ENCODE measurements around the gene LRRC8A. TPM values are rescaled to one million over a fixed set of nuclear protein-coding genes. Genes with fewer than 3 reads are reported as not detected.
"Not testable (repeated sequence)": the region's sequence is repeated elsewhere in the genome, so short reads cannot be mapped to it uniquely, and the experiment has no call there.

The LRRC8A gene
- total and polyA plus RNA-seq, 5 donors from 2014 or later = 29.3 to 39.7 (median 31.9) TPM

DNA sequence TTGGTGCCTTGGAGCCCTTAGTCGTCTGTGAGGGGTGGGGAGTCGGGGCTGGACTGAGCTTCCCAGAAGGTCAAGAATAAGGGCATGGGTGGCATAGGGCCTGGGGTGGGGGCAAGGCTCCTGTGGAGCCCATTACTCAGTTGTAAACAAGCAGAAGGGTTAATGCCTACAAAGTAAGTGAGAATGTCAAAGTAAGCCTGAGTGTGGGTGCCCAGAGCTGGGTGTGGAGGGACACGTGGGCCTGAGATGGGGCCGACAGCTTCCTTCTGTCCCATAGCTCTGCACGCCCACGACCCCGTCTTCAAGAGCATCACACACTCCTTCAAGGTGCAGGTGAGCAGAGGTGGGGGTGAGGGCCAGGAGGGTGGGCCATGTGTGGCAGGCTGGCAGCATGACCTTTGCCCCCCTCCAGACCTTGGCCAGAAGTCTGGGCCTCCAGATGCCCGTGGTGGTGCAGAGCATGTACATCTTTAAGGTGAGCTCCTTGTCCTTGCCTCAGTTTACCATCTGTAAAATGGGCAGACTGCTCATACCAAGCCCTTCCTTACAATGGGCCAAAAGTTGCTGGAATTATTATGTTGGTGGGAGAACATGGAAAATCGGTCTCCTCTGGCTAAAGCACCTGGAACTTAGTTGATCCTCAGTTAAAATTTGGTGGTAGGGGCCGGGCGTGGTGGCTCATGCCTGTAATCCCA, 54.4 kb downstream of the LRRC8A start:
- Histone ChIP-seq H3K36me3 (ENCODE audit: control insufficient read depth, insufficient read depth, low read length) (no peaks in the 10 kb centered on the region), H3K9me3 (ENCODE audit: control insufficient read depth in 2 of 2, low read length in 2 of 2) (no peaks in the 10 kb centered on the region), H3K4me3 (ENCODE audit: low read depth, low read length) (no peak overlapping the region), H3K27me3 (ENCODE audit: control insufficient read depth, insufficient read depth, low read length) (no peaks in the 10 kb centered on the region), H3K27ac (ENCODE audit: insufficient read depth, low read length, poor library complexity, severe bottlenecking) (no peak overlapping the region), H3K4me1 (ENCODE audit: control insufficient read depth, insufficient read depth, low read length, poor library complexity, severe bottlenecking) (no peaks in the 10 kb centered on the region)
- H3K36me3 Mint-ChIP-seq = no peaks in the 10 kb centered on the region
- no peaks in the 10 kb centered on the region for H3K27me3 Mint-ChIP-seq
- ATAC-seq (ENCODE audit: low read depth in 2 of 2) = no peak
- no peaks in the 10 kb centered on the region for H3K9me3 Mint-ChIP-seq
- H3K4me3 Mint-ChIP-seq = no peak overlapping the region
- H3K4me1 Mint-ChIP-seq = no peaks in the 10 kb centered on the region
- H3K27ac Mint-ChIP-seq = no peak overlapping the region
- no peak for DNase-seq

DNA sequence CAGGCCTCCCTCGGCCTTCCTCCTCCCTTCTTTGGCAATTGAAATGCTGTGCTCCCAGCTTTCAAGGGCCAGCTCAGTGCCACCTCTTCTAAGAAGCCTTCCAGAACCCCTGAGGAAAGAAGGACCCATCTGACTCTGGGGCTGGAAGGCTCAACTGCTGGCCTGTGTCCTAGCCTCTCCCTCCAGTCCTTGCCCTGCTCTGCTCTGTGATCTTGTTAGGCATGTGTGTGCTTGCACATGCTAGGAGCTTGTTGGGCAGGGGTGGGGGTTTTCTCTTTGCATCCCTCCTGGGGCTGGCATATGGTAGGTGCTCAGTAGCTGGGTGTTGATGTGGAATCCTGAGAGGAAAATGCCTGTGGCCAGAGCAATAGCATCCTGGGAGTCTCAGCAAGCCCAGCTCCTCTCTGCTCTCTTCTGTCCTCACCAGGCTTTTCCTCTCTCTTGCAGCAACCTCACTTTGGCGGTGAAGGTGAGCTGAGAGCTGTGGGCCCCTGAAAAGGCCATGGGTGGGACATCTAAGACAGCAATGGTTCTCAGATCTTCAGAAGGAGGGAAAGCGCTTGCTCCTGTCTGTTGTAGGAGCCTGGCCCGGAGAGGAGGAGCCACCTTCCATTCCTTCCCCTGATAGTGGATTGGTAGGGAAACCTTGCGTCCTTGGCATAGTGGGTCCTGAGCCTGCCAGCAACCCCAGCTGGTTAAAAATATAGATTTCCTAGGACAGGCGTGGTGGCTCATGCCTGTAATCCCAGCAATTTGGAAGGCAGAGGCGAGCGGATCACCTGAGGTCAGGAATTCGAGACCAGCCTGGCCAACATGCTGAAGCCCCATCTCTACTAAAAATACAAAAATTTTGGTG, 55.6 kb downstream of the LRRC8A start:
- ATAC-seq (ENCODE audit: low read depth in 2 of 2) (no peak), DNase-seq (no peak)
- Mint-ChIP-seq H3K4me3 (no peak overlapping the region), H3K36me3 (no peaks in the 10 kb centered on the region), H3K27ac (no peak overlapping the region), H3K27me3 (no peaks in the 10 kb centered on the region), H3K9me3 (no peaks in the 10 kb centered on the region), H3K4me1 (no peaks in the 10 kb centered on the region)
- Histone ChIP-seq H3K4me3 (ENCODE audit: low read depth, low read length) (no peak overlapping the region), H3K27me3 (ENCODE audit: control insufficient read depth, insufficient read depth, low read length) (no peaks in the 10 kb centered on the region), H3K4me1 (ENCODE audit: control insufficient read depth, insufficient read depth, low read length, poor library complexity, severe bottlenecking) (no peaks in the 10 kb centered on the region), H3K36me3 (ENCODE audit: control insufficient read depth, insufficient read depth, low read length) (no peaks in the 10 kb centered on the region), H3K27ac (ENCODE audit: insufficient read depth, low read length, poor library complexity, severe bottlenecking) (no peak overlapping the region), H3K9me3 (ENCODE audit: control insufficient read depth in 2 of 2, low read length in 2 of 2) (no peaks in the 10 kb centered on the region)

DNA sequence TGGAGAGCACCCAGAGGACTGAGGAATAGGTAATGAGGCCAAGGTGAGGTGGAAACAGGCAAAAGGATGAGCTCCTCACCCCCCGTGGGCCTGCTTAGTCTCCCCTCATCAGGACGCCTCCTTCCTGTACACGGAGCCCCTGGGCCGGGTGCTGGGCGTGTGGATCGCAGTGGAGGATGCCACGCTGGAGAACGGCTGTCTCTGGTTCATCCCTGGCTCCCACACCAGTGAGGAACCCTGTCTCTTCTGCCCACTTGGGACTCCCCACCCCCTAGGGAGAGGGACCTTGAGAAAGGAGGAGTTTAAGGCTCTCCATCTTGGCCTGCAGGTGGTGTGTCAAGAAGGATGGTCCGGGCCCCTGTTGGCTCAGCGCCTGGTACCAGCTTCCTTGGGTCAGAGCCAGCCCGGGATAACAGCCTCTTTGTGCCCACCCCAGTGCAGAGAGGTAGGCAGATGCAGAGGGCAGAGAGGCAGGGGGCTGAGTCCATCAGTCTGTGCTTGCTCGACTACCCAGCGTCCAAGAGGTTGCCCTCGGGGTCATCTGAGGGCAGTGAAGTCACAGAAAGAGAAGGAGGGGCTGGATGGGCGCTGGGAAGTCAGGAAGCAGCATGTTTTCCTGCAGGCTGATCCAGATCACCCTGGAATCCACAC, 58.5 kb downstream of the LRRC8A start:
- Mint-ChIP-seq H3K4me3 (no peak overlapping the region), H3K36me3 (peaks cover under 1% of the 10 kb centered on the region), H3K4me1 (peaks cover 0 to 2% (median 0%) of the 10 kb centered on the region in 4 donors), H3K27me3 (no peaks in the 10 kb centered on the region), H3K9me3 (no peaks in the 10 kb centered on the region), H3K27ac (peak overlapping the region in 1 of 3 donors; percentile 59)
- H3K36me3 ChIP-seq (ENCODE audit: control insufficient read depth, insufficient read depth, low read length) = no peaks in the 10 kb centered on the region
- no peaks in the 10 kb centered on the region for H3K27me3 ChIP-seq (ENCODE audit: control insufficient read depth, insufficient read depth, low read length)
- H3K27ac ChIP-seq (ENCODE audit: insufficient read depth, low read length, poor library complexity, severe bottlenecking) = no peak overlapping the region
- no peak for DNase-seq
- ATAC-seq (ENCODE audit: low read depth in 2 of 2) = no peak
- no peaks in the 10 kb centered on the region for H3K4me1 ChIP-seq (ENCODE audit: control insufficient read depth, insufficient read depth, low read length, poor library complexity, severe bottlenecking)
- no peaks in the 10 kb centered on the region for H3K9me3 ChIP-seq (ENCODE audit: control insufficient read depth in 2 of 2, low read length in 2 of 2)
- no peak overlapping the region for H3K4me3 ChIP-seq (ENCODE audit: low read depth, low read length)

DNA sequence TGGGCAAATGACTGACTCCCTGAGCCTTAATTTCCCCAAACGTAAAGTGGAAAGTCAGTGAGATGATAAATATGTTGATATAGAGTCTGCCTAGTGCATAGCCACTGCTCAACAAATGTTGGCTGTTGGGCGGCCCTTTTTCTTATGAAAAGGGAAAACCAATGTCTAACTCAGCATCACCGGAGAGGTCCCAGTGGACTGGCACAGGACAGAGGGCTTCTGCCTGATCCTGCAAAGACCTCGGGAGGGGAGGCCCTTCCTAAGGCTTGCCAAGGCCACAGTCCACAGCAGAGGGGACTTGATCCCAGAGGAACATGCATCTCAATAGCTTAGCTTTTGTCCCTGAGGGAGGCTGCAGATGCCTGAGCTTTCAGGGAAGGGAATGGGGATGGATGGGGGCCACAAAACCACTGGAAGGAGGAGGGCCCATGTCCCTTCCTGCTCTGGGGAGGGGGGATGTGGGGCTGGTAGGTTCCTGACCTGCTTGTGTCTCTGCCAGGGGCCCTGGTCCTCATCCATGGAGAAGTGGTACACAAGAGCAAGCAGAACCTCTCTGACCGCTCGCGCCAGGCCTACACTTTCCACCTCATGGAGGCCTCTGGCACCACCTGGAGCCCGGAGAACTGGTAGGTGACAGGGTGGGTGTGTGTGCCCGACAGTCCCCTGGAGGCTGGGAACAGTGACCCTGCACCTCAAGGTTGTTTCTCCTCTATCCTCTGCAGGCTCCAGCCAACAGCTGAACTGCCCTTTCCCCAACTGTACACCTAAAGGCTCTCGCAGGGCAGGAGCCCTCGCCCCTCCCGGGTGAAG, 59.2 kb downstream of the LRRC8A start:
- Histone ChIP-seq H3K4me1 (ENCODE audit: control insufficient read depth, insufficient read depth, low read length, poor library complexity, severe bottlenecking) (peaks cover 7% of the 10 kb centered on the region), H3K27me3 (ENCODE audit: control insufficient read depth, insufficient read depth, low read length) (no peaks in the 10 kb centered on the region), H3K27ac (ENCODE audit: insufficient read depth, low read length, poor library complexity, severe bottlenecking) (no peak overlapping the region), H3K36me3 (ENCODE audit: control insufficient read depth, insufficient read depth, low read length) (no peaks in the 10 kb centered on the region), H3K4me3 (ENCODE audit: low read depth, low read length) (no peak overlapping the region), H3K9me3 (ENCODE audit: control insufficient read depth in 2 of 2, low read length in 2 of 2) (no peaks in the 10 kb centered on the region)
- DNase-seq (no peak), ATAC-seq (ENCODE audit: low read depth in 2 of 2) (no peak)
- Mint-ChIP-seq H3K36me3 (peaks cover 8% of the 10 kb centered on the region), H3K9me3 (no peaks in the 10 kb centered on the region), H3K4me3 (no peak overlapping the region), H3K27ac (no peak overlapping the region), H3K27me3 (no peaks in the 10 kb centered on the region), H3K4me1 (peaks cover 0 to 9% (median 6%) of the 10 kb centered on the region in 4 donors)

DNA sequence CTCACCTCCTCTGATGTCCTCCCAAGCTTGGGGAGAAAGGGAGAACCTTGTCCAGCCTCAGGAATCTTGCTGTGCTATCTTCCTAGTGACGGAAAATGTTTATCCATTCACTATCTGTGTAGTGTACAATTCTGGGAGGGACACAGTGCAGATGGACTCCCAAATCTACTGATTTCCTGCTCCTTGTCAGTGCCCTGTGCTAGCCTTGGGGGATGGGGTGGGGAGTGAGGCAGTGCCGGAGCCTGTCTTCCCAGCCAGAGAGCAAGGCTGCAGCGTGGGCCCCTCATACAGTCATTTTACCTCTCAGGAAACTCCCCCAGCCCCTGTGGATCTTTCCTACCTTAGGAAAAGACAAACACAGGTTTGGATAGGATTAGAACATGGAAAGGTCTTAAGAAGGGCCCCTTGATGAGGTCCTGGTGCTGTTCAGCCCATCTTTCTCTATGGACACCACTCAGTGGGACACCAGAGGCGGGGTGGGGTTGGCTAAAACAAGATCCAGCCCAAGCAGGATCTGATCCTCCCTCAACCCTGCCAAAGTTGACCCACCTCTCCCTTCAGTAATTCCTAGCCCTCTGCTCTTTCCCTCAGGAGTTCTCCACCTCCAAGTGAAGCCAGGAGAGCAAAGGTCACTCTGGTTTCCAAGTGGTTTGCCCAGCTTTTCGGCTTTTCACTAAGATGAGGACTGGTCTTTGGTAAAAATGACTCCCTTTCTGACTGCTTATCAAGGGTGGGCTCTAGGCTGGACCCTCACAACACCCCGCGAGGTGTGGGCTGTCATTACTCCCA, 62.1 kb downstream of the LRRC8A start:
- Mint-ChIP-seq H3K36me3 (peaks cover 9% of the 10 kb centered on the region), H3K27me3 (no peaks in the 10 kb centered on the region), H3K9me3 (no peaks in the 10 kb centered on the region), H3K4me3 (peak overlapping the region in 2 of 4 donors; percentile 61 to 83), H3K27ac (no peak overlapping the region), H3K4me1 (peaks cover 0 to 36% (median 18%) of the 10 kb centered on the region in 4 donors)
- H3K9me3 ChIP-seq (ENCODE audit: control insufficient read depth in 2 of 2, low read length in 2 of 2) = no peaks in the 10 kb centered on the region
- H3K36me3 ChIP-seq (ENCODE audit: control insufficient read depth, insufficient read depth, low read length) = no peaks in the 10 kb centered on the region
- no peak for ATAC-seq (ENCODE audit: low read depth in 2 of 2)
- H3K4me3 ChIP-seq (ENCODE audit: low read depth, low read length) = no peak overlapping the region
- DNase-seq = no peak
- no peaks in the 10 kb centered on the region for H3K27me3 ChIP-seq (ENCODE audit: control insufficient read depth, insufficient read depth, low read length)
- H3K27ac ChIP-seq (ENCODE audit: insufficient read depth, low read length, poor library complexity, severe bottlenecking) = no peak overlapping the region
- H3K4me1 ChIP-seq (ENCODE audit: control insufficient read depth, insufficient read depth, low read length, poor library complexity, severe bottlenecking) = peaks cover 24% of the 10 kb centered on the region

DNA sequence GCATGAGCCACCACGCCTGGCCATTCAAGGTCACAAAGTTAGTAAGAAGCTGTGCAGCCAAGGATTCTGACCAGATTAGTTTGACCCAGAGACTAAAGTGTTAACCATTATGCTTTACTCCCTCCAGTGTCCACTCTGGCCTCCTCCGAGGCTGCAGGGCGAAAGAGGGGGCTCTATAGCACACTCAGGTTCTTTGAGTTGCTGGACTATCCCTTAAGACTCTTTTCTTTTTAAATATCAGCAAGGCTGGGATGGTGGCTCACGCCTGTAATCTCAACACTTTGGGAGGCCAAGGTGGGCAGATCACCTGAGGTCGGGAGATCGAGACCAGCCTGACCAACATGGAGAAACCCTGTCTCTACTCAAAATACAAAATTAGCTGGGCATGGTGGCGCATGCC, 63.0 kb downstream of the LRRC8A start:
- not testable (repeated sequence) for H3K9me3 ChIP-seq (ENCODE audit: control insufficient read depth in 2 of 2, low read length in 2 of 2); H3K4me3 ChIP-seq (ENCODE audit: low read depth, low read length); H3K27ac ChIP-seq (ENCODE audit: insufficient read depth, low read length, poor library complexity, severe bottlenecking); H3K36me3 ChIP-seq (ENCODE audit: control insufficient read depth, insufficient read depth, low read length); H3K36me3 Mint-ChIP-seq; ATAC-seq (ENCODE audit: low read depth in 2 of 2); DNase-seq; H3K27me3 Mint-ChIP-seq; H3K27me3 ChIP-seq (ENCODE audit: control insufficient read depth, insufficient read depth, low read length); H3K9me3 Mint-ChIP-seq; H3K27ac Mint-ChIP-seq
- Mint-ChIP-seq H3K4me3 (peak overlapping the region in 3 of 4 donors; percentile 11 to 100 (median 97)), H3K4me1 (peaks cover 0 to 40% (median 20%) of the 10 kb centered on the region in 4 donors)
- H3K4me1 ChIP-seq (ENCODE audit: control insufficient read depth, insufficient read depth, low read length, poor library complexity, severe bottlenecking) = peaks cover 24% of the 10 kb centered on the region

All from CD4-positive, CD25-positive, alpha-beta regulatory T cell (primary cell).